Measurements from ENCODE around the gene FNIP2.
"Not testable (repeated sequence)": the region's sequence is repeated elsewhere in the genome, so short reads cannot be mapped to it uniquely, and the experiment has no call there.

FNIP2 gene

DNA sequence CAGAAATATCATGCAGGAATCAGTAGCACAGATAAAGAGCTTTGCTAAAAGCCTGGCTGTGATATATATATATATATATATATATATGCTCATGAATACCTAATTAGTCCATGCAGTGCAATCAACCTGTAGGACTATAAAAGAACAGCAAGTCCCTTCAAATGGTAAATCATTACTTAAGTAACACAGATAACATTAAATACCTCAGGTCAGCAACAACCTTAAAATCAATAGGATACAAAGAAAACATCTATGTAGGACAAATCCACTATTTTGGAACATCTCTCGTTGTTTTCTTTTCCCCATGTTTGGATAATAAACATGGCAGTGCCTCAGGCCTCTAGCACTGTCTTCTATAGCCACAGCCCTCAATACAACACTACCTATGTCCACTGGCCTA is 106.6 kb downstream of the FNIP2 start:
- DNase-seq = no peak

DNA sequence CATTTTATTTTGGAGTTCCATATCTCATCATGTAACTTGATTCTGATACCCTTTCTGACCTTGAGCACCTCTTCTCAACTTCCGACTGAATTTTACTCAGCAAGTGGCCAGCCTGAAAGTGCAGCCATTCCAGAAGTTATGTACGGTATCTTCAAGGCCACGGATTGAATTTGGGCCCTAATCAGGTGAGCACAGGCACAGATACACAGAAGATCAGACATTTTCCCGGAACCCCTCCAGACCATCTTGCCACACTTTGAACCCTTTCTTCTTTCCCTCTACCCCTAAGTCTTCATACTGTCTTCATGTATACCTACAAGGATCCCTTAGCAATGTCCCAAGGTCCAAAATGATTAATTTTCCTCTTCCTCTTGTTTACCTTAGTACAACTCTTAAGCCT is 108.2 kb downstream of the FNIP2 start:
- no peak for DNase-seq

DNA sequence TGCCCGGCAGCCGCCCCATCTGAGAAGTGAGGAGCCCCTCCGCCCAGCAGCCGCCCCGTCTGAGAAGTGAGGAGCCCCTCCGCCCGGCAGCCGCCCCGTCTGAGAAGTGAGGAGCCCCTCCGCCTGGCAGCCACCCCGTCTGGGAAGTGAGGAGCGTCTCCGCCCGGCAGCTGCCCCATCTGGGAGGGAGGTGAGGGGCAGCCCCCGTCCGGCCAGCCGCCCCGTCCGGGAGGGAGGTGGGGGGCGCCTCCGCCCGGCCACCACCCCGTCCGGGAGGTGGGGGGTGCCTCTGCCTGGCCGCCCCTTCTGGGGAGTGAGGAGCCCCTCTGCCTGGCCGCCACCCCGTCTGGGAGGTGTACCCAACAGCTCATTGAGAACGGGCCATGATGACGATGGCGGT is 113.3 kb downstream of the FNIP2 start:
- DNase-seq = not testable (repeated sequence)

DNA sequence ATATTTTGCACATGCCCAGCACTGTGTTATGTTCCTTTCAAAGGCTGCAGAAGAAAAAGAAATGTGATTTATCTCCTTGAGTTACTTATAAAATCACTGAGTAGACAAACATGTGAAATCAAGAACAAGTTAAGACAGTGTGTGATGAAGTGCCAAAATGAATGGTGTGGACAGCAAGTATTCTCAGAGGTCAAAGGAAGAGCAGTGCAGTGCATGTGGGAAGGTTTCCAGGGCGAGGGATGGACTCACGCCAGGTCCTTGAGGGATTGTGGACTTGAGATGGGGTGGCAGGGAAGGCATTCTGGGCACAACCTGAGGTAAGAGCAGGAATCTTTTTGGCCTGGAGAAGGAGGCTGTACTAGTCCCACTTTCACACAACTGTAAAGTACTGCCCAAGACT is 115.5 kb downstream of the FNIP2 start:
- no peak for DNase-seq

DNA sequence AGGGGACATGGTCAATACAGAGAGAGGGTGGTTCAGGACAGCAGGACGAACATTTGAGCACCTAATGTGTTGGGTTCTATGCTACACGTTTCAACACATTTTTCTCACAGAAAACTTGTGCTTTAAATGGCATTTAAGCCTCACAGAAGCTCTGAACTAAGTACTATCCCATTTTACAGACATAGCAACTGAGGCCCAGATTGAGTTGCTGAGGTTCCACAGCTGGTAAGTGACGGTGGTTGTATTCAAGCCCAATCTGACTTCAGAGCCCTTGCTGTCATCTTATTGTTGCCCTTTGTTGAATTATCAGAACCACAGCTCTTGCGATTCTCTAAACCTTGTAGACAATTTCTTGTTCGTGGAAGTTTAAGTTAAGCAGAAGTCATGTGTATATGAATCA is 116.7 kb downstream of the FNIP2 start:
- DNase-seq = no peak

DNA sequence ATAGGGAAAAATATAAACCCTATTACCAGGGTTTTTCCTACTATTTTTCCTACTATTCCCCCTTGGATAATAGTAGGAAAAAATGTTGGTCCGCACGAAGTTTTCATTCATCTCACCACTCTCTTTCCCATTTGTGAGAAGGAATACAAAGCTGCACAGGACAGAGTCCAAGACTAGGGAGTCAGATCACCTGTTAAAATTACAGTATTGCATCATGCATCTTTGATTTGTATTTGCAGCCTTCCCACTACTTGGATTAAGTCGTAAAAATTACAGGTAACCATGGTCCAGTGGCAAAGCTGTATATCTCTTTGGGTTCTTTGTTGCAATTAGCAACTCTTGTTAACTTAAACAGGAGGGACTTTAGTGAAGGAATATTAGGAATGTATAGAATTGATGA is 121.5 kb downstream of the FNIP2 start:
- DNase-seq = no peak

DNA sequence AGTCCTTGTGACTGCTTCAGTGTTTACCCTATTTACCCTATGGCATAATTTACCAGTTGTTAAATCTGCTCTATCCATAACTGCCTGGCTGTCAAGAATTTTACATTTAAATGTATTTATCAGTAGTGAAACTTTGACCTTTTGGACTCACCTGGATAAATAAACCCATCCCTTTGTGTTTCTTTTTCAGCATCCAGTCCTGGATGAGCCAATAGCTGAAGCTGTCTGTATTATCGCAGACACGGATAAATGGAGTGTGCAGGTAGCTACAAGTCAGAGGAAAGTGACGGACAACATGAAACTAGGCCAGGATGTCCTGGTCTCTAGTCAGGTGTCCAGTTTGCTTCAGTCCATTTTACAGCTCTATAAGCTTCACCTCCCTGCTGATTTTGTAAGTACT is 122.4 kb downstream of the FNIP2 start:
- DNase-seq = no peak

DNA sequence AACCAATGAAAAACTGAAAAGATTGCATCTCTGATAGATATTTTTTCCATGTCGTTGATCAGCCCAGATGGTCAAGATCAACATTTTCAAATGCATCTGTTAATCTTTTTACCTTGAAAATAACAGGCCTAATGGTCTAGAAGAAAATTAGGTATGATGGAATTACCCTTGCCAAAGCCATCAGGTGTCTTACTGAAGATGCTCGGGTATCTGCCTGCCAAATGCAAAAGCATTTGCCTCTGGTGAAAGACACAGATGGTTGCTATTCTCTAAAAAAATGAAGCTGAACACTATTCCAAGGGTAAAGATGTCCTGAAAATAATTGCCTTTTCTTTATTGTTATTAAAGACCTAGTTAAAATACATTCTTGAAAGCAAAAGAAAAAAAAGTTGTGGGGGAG is 126.0 kb downstream of the FNIP2 start:
- no peak for DNase-seq

DNA sequence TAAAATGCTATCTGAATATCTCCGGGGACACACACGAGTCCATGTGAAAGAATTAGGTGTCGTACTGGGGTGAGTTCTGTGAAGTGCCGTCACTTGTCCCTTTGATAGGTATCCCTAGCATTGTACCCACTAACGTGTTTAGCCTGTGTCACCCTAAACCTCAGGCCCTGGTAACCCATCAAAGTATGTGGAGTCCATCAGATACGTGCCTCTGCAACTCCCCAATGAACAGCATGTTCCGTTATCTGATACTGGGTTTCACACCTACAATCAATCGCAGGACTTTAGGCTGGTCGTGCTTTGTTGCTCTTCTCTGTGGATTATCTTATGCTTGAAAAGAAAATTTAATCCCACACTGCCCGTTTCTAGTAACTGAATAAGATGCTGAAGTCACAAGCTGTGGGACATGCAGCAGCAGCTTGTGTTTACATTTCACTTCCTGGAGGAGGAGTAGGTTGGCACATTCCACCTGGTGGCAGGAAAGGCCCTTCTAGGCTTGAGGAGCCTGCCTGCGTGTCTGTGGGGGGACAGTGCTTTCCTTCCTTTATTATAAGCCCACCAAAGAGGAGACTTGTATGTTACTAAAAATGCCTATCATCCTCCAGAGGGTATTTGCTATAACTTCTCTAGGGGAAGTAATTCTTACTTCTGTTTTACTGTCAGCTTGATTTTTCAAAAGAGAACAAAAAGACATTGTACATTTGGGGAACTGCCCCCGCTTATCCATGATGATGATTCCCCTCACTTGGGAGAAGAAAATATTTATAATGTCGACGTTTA is 127.2 kb downstream of the FNIP2 start:
- peak; percentile 4 to 21 for DNase-seq

DNA sequence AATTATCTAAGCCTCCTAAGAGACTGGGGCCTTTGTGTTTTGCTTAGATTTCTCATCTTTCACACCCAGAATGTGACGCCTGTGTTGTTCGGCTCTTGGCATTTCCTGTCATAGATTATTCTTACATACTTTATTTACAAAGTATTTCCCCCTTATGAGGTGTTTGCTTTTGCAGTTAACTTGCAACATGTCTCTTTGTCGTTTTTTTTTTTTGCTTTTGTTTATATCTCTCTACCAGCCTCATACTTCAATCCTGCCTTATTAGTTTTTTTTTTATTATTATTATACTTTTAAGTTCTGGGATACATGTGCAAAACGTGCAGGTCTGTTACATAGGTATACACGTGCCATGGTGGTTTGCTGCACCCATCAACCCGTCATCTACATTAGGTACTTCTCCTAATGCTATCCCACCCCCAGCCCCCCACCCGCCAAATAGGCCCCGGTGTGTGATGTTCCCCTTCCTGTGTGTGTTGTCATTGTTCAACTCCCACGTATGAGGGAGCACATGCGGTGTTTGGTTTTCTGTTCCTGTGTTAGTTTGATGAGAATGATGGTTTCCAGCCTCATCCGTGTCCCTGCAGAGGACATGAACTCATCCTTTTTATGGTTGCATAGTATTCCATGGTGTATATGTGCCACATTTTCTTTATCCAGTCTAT is 127.9 kb downstream of the FNIP2 start:
- peak in 1 of 2 donors; percentile 18 for DNase-seq

DNA sequence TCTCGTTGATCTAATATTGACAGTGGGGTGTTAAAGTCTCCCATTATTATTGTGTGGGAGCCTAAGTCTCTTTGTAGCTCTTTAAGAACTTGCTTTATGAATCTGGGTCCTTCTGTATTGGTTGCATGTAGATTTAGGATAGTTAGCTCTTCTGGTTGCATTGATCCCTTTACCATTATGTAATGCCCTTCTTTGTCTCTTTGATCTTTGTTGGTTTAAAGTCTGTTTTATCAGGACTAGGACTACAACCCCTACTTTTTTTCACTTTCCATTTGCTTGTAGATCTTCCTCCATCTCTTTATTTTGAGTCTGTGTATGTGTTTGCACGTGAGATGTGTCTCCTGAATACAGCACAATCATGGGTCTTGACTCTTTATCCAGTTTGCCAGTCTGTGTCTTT is 131.6 kb downstream of the FNIP2 start:
- DNase-seq = not testable (repeated sequence)

DNA sequence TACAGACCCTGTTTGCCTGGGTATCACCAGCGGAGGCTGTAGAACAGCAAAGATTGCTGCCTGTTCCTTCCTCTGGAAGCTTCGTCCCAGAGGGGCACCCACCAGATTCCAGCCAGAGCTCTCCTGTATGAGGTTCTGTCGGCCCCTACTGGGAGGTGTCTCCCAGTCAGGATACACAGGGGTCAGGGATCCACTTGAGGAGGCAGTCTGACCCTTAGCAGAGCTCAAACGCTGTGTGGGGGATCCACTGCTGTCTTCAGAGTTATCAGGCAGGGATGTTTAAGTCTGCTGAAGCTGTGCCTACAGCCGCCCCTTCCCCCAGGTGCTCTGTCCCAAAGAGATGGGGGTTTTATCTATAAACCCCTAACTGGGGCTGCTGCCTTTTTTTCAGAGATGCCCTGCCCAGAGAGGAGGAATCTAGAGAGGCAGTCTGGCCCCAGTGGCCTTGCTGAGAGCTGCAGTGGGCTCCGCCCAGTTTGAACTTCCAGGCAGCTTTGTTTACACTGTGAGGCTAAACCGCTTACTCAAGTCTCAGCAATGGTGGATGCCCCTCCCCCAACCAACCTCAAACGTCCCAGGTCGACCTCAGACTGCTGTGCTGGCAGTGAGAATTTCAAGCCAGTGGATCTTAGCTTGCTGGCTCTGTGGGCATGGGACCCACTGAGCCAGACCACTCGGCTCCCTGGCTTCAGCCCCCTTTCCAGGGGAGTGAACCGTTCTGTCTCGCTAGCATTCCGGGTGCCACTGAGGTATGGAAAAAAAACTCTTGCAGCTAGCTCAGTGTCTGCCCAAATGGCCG is 133.7 kb downstream of the FNIP2 start:
- peak; percentile 18 to 52 for DNase-seq

DNA sequence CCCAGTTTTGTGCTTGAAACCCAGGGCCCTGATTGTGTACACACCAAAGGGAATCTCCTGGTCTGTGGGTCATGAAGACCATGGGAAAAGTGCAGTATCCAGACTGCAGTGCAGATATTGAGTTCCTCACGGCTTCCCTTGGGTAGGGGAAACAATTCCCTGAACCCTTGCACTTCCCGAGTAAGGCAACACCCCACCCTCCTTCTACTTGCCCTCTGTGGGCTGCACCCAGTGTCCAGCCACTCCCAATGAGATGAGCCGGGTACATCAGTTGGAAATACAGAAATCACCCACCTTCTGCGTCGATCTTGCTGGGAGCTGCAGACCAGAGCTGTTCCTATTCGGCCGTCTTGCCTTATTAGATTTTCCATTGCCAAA is 134.2 kb downstream of the FNIP2 start:
- DNase-seq = no peak

DNA sequence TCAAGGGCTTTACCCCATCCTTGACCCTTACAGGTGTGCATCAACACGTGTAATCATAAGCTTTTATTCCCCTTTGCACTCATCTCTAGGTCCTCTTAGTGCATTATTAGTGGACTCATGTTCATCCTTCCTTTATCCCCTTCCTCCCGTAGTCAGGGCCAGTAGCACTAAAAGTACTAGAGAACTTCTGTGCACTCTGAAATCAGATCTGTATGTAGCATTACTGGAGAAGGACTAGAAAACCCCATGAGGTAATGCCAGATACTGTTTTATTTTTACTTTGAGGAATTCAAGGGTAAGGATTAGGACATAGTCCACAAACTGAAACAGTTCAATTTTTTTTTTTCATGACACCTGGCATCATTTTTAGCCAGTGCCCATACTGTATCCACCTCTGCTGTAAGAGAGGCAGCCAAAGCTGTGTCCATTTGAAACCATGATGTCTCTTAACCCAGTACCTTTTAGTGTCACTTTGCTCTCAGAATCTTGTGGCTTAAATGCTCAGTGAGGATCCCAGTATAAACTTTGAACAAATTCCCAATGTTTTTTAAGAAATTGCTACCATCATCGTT is 134.7 kb downstream of the FNIP2 start:
- no peak for DNase-seq

DNA sequence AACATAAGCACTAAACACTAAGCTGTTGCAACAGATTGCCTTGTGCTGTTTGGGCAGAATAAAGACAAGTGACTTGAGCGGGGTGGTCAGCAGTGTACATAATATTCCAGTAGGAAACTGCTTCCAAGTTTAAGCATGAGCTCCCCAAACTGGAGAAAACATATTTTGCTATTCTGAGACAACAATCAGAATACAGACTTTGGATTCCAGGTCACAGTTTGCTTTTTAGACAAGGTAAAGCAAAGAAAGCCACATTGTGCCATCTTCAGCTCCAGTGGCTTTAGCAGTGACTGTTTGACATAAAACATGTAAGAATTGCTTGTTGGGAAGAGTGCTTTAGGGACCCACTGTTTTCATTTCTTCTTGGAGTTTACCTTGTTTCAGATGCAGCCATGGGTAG is 136.0 kb downstream of the FNIP2 start:
- no peak for DNase-seq

DNA sequence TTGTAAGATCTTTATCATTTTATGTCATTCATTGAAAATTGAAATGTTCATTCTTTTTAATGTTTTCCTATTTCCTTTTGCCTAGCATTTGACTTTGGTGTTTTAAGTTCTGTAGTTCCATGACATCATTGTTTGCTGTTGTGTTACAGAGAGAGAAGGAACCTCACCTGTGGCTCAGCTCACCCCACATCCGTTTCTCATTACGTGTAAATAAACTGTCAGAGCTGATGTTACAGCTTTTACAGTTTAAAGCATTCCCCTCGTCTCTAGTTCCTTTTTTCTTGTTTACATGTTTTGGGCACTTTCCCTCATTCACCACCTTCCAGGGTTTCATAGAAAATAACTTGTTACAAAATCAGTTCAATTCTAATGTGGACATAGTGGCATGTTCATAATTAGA is 137.2 kb downstream of the FNIP2 start:
- DNase-seq = peak in 1 of 2 donors; percentile 27

DNA sequence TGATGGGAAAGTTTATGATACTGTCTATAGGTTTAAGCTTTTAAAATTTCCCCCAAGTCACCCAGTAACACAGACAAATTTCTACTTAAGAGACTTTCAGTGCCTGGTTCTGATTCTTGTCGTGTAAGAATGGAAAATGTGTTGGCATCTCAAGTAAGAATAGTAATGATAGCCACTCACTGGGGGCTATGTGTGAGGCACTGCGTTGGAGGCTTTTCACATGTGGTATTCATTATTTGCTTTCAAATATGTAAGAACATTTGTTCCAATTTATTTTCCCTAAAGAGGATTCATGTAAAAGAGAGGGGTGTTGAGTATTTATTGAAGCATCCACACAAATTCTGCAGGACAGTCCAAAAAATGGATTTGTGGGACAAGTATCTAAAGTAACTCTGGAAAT is 143.6 kb downstream of the FNIP2 start:
- DNase-seq = no peak

DNA sequence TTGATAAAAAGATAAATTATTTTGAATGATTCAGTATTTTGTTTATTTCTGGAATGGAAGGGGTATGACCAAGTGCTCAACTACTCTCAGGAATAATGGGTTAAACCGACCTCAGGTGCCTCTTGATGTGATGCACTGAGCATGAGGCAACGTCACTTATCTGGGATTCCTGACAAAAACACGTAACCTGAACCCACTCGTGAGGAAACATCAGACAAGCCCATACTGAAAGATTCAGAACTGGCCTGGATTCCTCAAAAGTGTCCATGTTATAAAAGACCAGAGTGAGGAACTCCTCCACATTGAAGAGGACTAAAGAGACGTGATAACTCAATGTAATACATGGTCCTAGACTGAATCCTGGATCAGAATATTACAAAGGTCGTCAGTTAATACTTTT is 144.0 kb downstream of the FNIP2 start:
- DNase-seq = no peak

DNA sequence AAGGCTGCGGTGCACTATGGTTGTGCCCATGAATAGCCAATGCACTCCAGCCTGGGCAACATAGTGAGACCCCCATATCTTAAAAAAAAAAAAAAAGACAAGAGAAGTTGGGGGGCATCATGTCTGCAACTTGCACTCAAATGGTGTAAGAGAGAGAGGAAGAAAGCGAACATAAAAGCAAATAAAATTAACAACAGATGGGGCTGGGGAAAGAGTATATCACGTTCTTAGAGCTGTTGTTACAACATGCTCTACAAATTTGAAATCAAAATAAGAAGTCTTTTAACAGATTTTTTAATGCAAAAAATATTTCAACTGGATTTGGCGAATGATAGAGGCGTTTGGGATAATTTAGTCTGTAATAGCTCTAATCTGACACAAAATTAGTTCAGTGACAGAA is 144.9 kb downstream of the FNIP2 start:
- DNase-seq = no peak

DNA sequence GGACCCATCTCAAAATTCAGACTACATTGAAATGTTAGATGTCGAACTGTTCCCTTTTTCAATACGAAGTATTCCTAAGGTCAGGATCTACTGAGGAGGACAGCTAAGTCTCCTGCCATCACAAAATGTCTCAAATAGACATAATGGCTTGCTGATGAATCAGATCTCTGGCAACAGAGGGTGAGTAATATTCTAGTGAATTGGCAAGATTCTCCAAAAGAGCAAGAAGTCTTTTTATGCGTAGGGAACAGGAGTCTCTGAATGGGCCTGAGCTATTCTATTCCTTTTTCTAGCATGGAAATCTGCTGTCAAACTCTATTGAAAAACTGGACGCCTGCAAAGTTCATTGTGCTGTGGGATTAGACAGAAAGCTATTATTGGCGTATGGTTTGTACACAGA is 145.4 kb downstream of the FNIP2 start:
- no peak for DNase-seq

DNA sequence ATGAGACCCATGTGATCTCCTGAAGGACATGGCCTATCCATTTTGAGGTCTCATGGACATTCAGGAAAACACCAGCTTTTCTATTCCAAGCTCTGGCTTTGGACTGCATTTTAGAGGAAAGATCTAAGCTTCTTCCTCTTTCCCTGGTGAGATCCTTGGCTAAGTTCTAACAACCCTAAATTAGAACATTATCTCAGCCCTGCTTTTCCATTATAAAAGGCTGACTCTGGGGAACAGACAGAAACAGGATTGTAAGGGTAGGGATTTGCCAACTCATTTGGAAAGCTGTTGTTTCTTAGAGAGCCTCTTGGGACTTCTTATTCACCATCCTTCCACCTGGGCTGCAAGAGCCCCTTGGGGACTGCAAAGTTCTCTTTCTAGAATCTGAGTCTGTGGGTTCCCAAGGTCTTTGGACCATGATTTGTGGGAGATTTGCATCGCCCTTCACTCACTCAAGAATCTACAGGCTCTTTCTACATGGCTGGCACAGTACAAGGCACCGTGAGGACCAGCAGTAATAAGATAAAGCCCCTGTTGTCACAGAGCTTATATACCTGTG is 146.9 kb downstream of the FNIP2 start:
- no peak for DNase-seq

DNA sequence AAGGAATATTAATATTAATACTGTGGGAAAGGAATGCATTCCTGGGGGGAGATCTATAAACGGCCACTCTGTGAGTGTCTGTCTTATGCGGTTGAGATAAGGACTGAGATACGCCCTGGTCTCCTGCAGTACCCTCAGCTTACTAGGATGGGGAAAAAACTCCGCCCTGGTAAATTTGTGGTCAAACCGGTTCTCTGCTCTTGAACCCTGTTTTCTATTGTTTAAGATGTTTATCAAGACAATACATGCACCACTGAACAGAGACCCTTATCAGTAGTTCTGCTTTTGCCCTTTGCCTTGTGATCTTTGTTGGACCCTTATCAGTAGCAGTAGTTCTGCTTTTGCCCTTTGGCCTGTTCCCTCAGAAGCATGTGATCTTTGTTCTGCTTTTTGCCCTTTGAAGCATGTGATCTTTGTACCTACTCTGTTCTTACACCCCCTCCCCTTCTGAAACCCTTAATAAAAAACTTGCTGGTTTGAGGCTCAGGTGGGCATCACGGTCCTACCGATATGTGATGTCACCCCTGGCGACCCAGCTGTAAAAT is 151.7 kb downstream of the FNIP2 start:
- not testable (repeated sequence) for DNase-seq

DNA sequence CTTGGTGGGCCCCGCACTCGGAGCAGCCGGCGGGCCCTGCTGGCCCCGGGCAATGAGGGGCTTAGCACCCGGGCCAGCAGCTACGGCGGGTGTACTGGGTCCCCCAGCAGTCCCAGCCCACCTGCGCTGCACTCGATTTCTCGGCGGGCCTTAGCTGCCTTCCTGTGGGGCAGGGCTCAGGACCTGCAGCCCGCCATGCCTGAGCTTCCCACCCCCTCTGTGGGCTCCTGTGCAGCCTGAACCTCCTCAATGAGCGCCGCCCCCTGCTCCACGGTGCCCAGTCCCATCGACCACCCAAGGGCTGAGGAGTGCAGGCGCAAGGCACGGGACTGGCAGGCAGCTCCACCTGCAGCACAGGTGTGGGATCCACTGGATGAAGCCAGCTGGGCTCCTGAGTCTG is 158.9 kb downstream of the FNIP2 start:
- not testable (repeated sequence) for DNase-seq

Measured in CD4-positive, alpha-beta T cell treated with Interleukin-1 beta for 1 hour (primary cell).